ENCODE measurements around the gene PLA2G6. TPM values are rescaled to one million over a fixed set of nuclear protein-coding genes. Genes with fewer than 3 reads are reported as not detected.

PLA2G6 gene
- total and polyA plus RNA-seq, 9 of the 15 experiments (the other 6 are each of a cell fraction or from before 2014, with no cell fraction given) = 0.11 to 12.2 (median 9.7) TPM

- peak; percentile 49 for TF ChIP-seq RBM25 (IDR thresholded peaks at IDR 0.05; ENCODE audit: low read depth, low read length, severe bottlenecking)
- 0 out of 2 replicates have a peak, but pooled peaks have one; percentile 22 for TF ChIP-seq HDAC2 (IDR thresholded peaks at IDR 0.05)
- no peak for TF ChIP-seq ZNF146 (CRISPR knock-in tag; IDR thresholded peaks at IDR 0.05; ENCODE audit: unreplicated experiment)
- no peak for TF ChIP-seq ZNF561 (CRISPR knock-in tag; conservative IDR thresholded peaks at IDR 0.05)
- TF ChIP-seq TRIM28 (IDR thresholded peaks at IDR 0.05) = no peak
- TF ChIP-seq PYGO2 (tag; IDR thresholded peaks at IDR 0.05) = no peak
Measured at GRCh38 chr22:38106814-38107578, 74.6 kb downstream of the PLA2G6 start (continued).

GRCh38 chr22:38104084-38104483, 77.5 kb downstream of the PLA2G6 start:
- Histone ChIP-seq H3K4me1 (replicated peaks in 1 of 2; ENCODE audit: control insufficient read depth in 2 of 2, insufficient read depth in 2 of 2, low read length in 2 of 2) (peaks cover 0 to 9% of the 10 kb centered on the region in 2 experiments; a peak in 4 of 5 replicates), H3K27ac (ENCODE audit: extremely low read depth, low read depth, low read length) (no peak overlapping the region), H3K4me3 (no peak overlapping the region), H3K27me3 (ENCODE audit: control insufficient read depth in 2 of 2, insufficient read depth in 2 of 2, low read length in 2 of 2) (no peaks in the 10 kb centered on the region), H3K36me3 (ENCODE audit: control insufficient read depth, insufficient read depth, low read length) (no peaks in the 10 kb centered on the region), H3K79me2 (ENCODE audit: control insufficient read depth, insufficient read depth, low read length) (no peaks in the 10 kb centered on the region), H3K9me3 (replicated peaks; ENCODE audit: control insufficient read depth, insufficient read depth, low read depth, low read length) (no peaks in the 10 kb centered on the region), H3K4me2 (ENCODE audit: insufficient read depth, low read length) (no peak overlapping the region), H4K20me1 (replicated peaks; ENCODE audit: control insufficient read depth, insufficient read depth, low read length) (no peaks in the 10 kb centered on the region), H3K9ac (ENCODE audit: insufficient read depth in 1 of 2, low read depth in 2 of 2, low read length in 2 of 2) (no peak overlapping the region), H2AFZ (ENCODE audit: low read depth, low read length) (peak overlapping the region; percentile 48; the same call in 1 of the 2 replicates), H3K9me1 (ENCODE audit: control insufficient read depth, insufficient read depth, low read length) (no peaks in the 10 kb centered on the region)
- intact Hi-C loops (cut with micrococcal nuclease) = loop anchor here (1.0 to 10.0 kb wide), 2 partner anchors 52 to 471 kb away; partner anchors contain the start of gene DMC1
- peak; percentile 43 to 50 (median 46) for DNase-seq (ENCODE audit: extremely low read depth in 1 of 4, low spot score in 3 of 4)
- ChIA-PET CTCF (ENCODE audit: low intra/inter-chr PET ratio) (interaction anchor here (0.8 kb wide), 1 partner anchor 52 kb away, joined by 4 read pairs; no protein-coding TSS in a partner anchor), POLR2A (no interaction called here)
- WGBS (ENCODE audit: insufficient coverage, low coverage, missing lambda C conversion rate) = 25% methylated on average over 3 of the region's 6 CpGs
- no TSS peak for BruUV-seq (replicated peaks)
- in situ Hi-C loops (cut with MboI) = loop anchor here (10.0 kb wide), 1 partner anchor 471 kb away; the partner anchor contains the start of gene DMC1
- ATAC-seq = peak; percentile 86
- TF ChIP-seq CTCF (IDR thresholded peaks at IDR 0.05 in 2 of 3, conservative IDR thresholded peaks at IDR 0.05 in 1 of 3; ENCODE audit: insufficient read depth in 2 of 3, low read depth in 1 of 3, low read length in 3 of 3) (peak; percentile 45 to 54 (median 48)), MTA3 (IDR thresholded peaks at IDR 0.05; ENCODE audit: borderline replicate concordance) (no peak), RAD21 (CRISPR knock-in tag; conservative IDR thresholded peaks at IDR 0.05 in 1 of 2, IDR thresholded peaks at IDR 0.05 in 1 of 2) (peak in 1 of 2 experiments; percentile 40; a peak in 2 of 4 replicates), CBFA2T2 (conservative IDR thresholded peaks at IDR 0.05) (no peak)
- FAIRE-seq = no peak

Measured in K562 (cell line).